PC-9 (cell line): ENCODE results near the gene GNL1. TPM values are rescaled to one million over a fixed set of nuclear protein-coding genes. Genes with fewer than 3 reads are reported as not detected.
A peak's percentile ranks its signal among the peaks of the same experiment; 100 is the strongest.

ENCODE experiments used
- BruUV-seq: library from RNA; stranded (reverse); fragments of 400-500 nt; replicated peaks from 2 replicates; lab custom pipeline; 2021; lab: Mats Ljungman, UMichigan
- CTCF ChIA-PET: fragments of 300-600 bp; sonication (Branson Sonifier 250); formaldehyde crosslinking; loops from one replicate; lab custom pipeline; 2022; ENCODE audit warnings: antibody characterized with exemption; lab: Charles Lee
- POLR2A ChIA-PET: fragments of 300-600 bp; sonication (Branson Sonifier 250); formaldehyde crosslinking; loops from one replicate; lab custom pipeline; 2022; ENCODE audit warnings: antibody characterized with exemption; ENCODE audit not compliant: unreplicated experiment; lab: Charles Lee
- DNase-seq, 2 experiments: peaks; one replicate each; pipeline versions ENCODE4 v3.0.0 to v3.0.0-alpha.2; 2015 to 2022; ENCODE audit warnings: mixed read lengths in 1 of 2
- H2AFZ ChIP-seq: fragments of 200-600 bp; sonication (generic); 2 replicates; pipeline ENCODE4 v1.8.1; 2017; ENCODE audit warnings: antibody characterized with exemption
- H3F3A ChIP-seq: fragments of 200-600 bp; sonication (generic); 2 replicates; pipeline ENCODE4 v1.8.1; 2017; ENCODE audit warnings: antibody characterized with exemption, mild to moderate bottlenecking, low read depth; ENCODE audit not compliant: insufficient read depth
- H3K27ac ChIP-seq: fragments of 200-600 bp; sonication (generic); 2 replicates; pipeline ENCODE4 v1.6.1; 2016; ENCODE audit warnings: mixed run types
- H3K27me3 ChIP-seq: fragments of 200-600 bp; sonication (generic); 2 replicates; pipeline ENCODE4 v1.6.1; 2016; ENCODE audit warnings: low read depth, mixed run types; ENCODE audit not compliant: insufficient read depth
- H3K36me3 ChIP-seq: fragments of 200-600 bp; sonication (generic); 2 replicates; pipeline ENCODE4 v1.6.1; 2016; ENCODE audit warnings: low read depth, mixed run types
- H3K4me1 ChIP-seq: fragments of 200-600 bp; sonication (generic); replicated peaks from 2 replicates; pipeline ENCODE4 v1.6.1; 2016; ENCODE audit warnings: mixed run types; ENCODE audit not compliant: insufficient read depth
- H3K4me2 ChIP-seq: fragments of 200-600 bp; sonication (generic); 2 replicates; pipeline ENCODE4 v1.6.1; 2017; ENCODE audit warnings: mixed run types
- H3K4me3 ChIP-seq: fragments of 200-600 bp; sonication (generic); 2 replicates; pipeline ENCODE4 v1.6.1; 2016; ENCODE audit warnings: mixed run types
- H3K79me2 ChIP-seq: fragments of 200-600 bp; sonication (generic); 2 replicates; pipeline ENCODE4 v1.6.1; 2017; ENCODE audit warnings: low read depth, mixed run types
- H3K9me2 ChIP-seq: fragments of 200-600 bp; sonication (generic); 2 replicates; pipeline ENCODE4 v1.8.1; 2017; ENCODE audit warnings: mild to moderate bottlenecking; ENCODE audit not compliant: insufficient read depth
- H3K9me3 ChIP-seq: fragments of 200-600 bp; sonication (generic); 2 replicates; pipeline ENCODE4 v1.8.1; 2016; ENCODE audit warnings: low read depth; ENCODE audit not compliant: insufficient read depth
- H4K20me1 ChIP-seq: fragments of 200-600 bp; sonication (generic); 2 replicates; pipeline ENCODE4 v1.8.1; 2017; ENCODE audit not compliant: insufficient read depth
- EZH2 ChIP-seq: fragments of 200-600 bp; sonication (generic); IDR thresholded peaks from 2 replicates; pipeline ENCODE4 v1.8.0; 2017; ENCODE audit warnings: antibody characterized with exemption, low read depth
- intact Hi-C: fragments of 100-400 bp; cut with micrococcal nuclease; formaldehyde crosslinking; loops from one replicate; pipeline ENCODE4 v1.10.0; 2022; ENCODE audit not compliant: unreplicated experiment
- total RNA-seq: library from RNA; stranded (reverse); gene quantifications from 2 replicates; pipeline ENCODE4 v1.2.3, GENCODE V29; 2021
- TF ChIP-seq, protein P1 (sequence below): fragments of 200-600 bp; sonication (generic); conservative IDR thresholded peaks from 2 replicates; pipeline ENCODE4 v1.6.1; 2017; ENCODE audit warnings: mixed run types, antibody characterized with exemption, mild to moderate bottlenecking, moderate library complexity

Gene GNL1
- total RNA-seq, 1 experiment from 2014 or later = 114 TPM

DNA sequence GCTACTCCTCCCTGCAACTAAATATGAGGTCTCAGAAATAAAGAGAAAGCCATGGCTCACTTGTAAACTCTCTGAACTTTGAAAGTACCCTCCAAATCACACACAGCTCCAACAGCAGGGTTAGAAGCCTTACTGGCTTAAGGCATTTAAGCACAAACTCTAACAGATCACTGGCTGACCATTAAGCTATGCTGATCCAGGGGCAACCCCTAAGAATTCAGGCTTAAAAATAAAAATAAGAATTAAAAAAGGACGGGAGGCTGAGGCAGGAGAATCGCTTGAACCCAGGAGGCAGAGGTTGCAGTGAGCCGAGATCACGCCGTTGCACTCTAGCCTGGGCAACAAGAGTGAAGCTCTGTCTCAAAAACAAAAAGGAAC, 45.1 kb downstream of the GNL1 start:
- H3K4me2 ChIP-seq = no peak overlapping the region
- CTCF ChIA-PET = no interaction called here
- no TSS peak for BruUV-seq
- no peak for DNase-seq
- TF ChIP-seq, protein P1, sequence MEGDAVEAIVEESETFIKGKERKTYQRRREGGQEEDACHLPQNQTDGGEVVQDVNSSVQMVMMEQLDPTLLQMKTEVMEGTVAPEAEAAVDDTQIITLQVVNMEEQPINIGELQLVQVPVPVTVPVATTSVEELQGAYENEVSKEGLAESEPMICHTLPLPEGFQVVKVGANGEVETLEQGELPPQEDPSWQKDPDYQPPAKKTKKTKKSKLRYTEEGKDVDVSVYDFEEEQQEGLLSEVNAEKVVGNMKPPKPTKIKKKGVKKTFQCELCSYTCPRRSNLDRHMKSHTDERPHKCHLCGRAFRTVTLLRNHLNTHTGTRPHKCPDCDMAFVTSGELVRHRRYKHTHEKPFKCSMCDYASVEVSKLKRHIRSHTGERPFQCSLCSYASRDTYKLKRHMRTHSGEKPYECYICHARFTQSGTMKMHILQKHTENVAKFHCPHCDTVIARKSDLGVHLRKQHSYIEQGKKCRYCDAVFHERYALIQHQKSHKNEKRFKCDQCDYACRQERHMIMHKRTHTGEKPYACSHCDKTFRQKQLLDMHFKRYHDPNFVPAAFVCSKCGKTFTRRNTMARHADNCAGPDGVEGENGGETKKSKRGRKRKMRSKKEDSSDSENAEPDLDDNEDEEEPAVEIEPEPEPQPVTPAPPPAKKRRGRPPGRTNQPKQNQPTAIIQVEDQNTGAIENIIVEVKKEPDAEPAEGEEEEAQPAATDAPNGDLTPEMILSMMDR = no peak
- TF ChIP-seq EZH2 = no peak
- no peaks in the 10 kb centered on the region for H3K9me2 ChIP-seq
- intact Hi-C loops = no loop called here
- H3K27me3 ChIP-seq = no peaks in the 10 kb centered on the region
- H3K4me1 ChIP-seq = peaks cover 9% of the 10 kb centered on the region; the same call in 1 of the 2 replicates
- POLR2A ChIA-PET = interaction anchor here (0.6 kb wide), 1 partner anchor 52 kb away, joined by 6 read pairs; no protein-coding TSS in a partner anchor
- no peaks in the 10 kb centered on the region for H3K36me3 ChIP-seq
- no peak overlapping the region for H2AFZ ChIP-seq
- no peaks in the 10 kb centered on the region for H3K9me3 ChIP-seq
- no peak overlapping the region for H3K27ac ChIP-seq
- no peak overlapping the region for H3K4me3 ChIP-seq
- H4K20me1 ChIP-seq = no peaks in the 10 kb centered on the region
- no peaks in the 10 kb centered on the region for H3K79me2 ChIP-seq
- peaks cover 8% of the 10 kb centered on the region; the same call in 1 of the 2 replicates for H3F3A ChIP-seq

DNA sequence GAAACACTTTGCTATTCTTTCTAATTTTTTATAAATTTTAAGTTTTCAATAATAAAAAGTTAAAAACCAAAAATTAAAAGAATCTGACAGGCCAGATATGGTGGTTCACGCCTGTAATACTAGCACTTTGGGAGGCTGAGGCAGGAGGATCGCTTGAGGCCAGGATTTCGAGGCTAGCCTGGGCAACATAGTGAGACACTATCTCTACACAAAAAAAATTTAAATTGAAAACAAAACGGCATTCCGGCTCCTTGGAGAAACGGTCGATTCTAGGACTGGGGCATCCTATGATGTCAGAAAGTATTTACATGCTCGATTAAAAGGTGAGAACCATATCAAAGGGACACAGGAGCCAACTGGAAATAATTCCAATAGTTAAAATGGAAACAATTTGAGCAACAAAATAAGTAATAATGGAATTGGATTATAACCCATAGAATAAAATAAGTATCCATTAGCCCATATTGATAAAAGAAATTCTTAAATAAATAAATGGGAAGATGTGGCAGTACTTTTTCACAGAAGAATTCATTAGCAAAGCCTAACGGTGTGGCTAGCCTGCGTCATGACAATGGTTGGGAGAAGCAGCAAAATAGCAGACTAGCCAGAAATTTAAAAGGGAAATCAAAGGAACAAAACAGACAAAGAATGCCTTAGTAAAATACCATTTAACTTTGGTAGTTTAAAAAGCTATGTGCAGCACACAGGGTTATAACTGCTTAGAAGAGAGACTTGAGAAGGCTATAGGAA, 45.7 kb downstream of the GNL1 start:
- H3F3A ChIP-seq = peaks cover 3% of the 10 kb centered on the region; the same call in 1 of the 2 replicates
- H3K27me3 ChIP-seq = no peaks in the 10 kb centered on the region
- no peak for DNase-seq
- intact Hi-C loops = no loop called here
- H4K20me1 ChIP-seq = no peaks in the 10 kb centered on the region
- POLR2A ChIA-PET = interaction anchor here (0.6 kb wide), 1 partner anchor 53 kb away, joined by 6 read pairs; no protein-coding TSS in a partner anchor
- no TSS peak for BruUV-seq
- H3K4me3 ChIP-seq = no peak overlapping the region
- CTCF ChIA-PET = no interaction called here
- H3K9me2 ChIP-seq = no peaks in the 10 kb centered on the region
- H2AFZ ChIP-seq = no peak overlapping the region
- H3K36me3 ChIP-seq = no peaks in the 10 kb centered on the region
- no peak overlapping the region for H3K4me2 ChIP-seq
- peaks cover 9% of the 10 kb centered on the region; the same call in 1 of the 2 replicates for H3K4me1 ChIP-seq
- TF ChIP-seq EZH2 = no peak
- TF ChIP-seq, protein P1 = no peak
- no peak overlapping the region for H3K27ac ChIP-seq
- H3K9me3 ChIP-seq = no peaks in the 10 kb centered on the region
- H3K79me2 ChIP-seq = no peaks in the 10 kb centered on the region

DNA sequence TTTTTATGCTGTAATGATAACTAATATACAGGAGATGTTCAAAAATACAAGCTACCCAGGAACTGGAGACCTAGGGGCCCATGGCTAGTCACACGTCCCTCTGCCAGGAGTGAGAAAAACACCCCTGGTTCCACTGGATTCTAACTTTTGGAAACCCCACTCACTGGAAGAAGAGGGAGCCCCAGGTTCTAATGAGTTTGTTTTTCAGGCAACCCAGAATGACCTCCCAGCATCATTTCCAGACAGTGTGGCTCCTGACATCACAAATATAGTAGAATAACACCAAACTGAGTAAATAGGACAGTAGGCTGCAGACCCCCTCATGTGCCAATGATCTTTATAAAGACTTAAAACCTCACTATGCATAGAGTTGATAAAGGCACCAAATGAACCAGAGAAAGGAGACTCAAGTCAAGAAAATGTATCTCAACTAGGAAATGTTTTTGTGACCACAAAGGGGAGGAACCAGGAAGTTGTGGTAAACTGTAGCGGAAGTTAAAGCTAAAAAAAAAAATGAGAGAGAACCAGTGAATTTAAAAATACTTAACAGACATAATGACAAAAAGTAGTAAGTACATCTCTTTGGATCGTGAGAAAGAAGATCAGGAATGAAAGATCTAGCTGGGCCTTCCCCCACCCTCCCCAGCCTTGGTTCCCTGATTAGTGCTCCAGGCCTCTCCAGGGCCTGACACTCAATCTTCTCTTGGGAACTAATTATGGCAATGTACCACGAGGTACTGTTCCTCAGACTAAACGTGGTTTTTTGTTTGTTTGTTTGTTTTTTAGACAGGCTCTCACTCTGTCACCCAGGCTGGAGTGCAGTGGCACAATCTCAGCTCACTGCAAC, 47.2 kb downstream of the GNL1 start:
- H3K4me2 ChIP-seq = no peak overlapping the region
- ChIA-PET POLR2A (interaction anchor here (0.6 kb wide), 1 partner anchor 605 kb away, joined by 19 read pairs; the partner anchor contains the start of gene PSORS1C1), CTCF (interaction anchor here (1.0 kb wide), 1 partner anchor 24 kb away, joined by 3 read pairs; no protein-coding TSS in a partner anchor)
- H3K27me3 ChIP-seq = no peaks in the 10 kb centered on the region
- no peak overlapping the region for H2AFZ ChIP-seq
- H3K27ac ChIP-seq = no peak overlapping the region
- no TSS peak for BruUV-seq
- H3K4me1 ChIP-seq = peaks cover 9% of the 10 kb centered on the region; the same call in 1 of the 2 replicates
- no peaks in the 10 kb centered on the region for H4K20me1 ChIP-seq
- no peaks in the 10 kb centered on the region for H3K79me2 ChIP-seq
- H3K9me3 ChIP-seq = no peaks in the 10 kb centered on the region
- peaks cover 3% of the 10 kb centered on the region; the same call in 1 of the 2 replicates for H3F3A ChIP-seq
- intact Hi-C loops = no loop called here
- no peaks in the 10 kb centered on the region for H3K9me2 ChIP-seq
- peak in 1 of 2 experiments; percentile 42 for DNase-seq
- H3K4me3 ChIP-seq = no peak overlapping the region
- TF ChIP-seq, protein P1 = no peak
- TF ChIP-seq EZH2 = no peak
- no peaks in the 10 kb centered on the region for H3K36me3 ChIP-seq
